K562 (cell line): ENCODE results near the gene AFF1. TPM values are rescaled to one million over a fixed set of nuclear protein-coding genes. Genes with fewer than 3 reads are reported as not detected.

ENCODE experiments used
- ATAC-seq: fragments of 200-7000 bp; cut with Tn5 transposase; 3 replicates; pipeline ENCODE4 v1.9.1; 2020; ENCODE audit warnings: moderate library complexity
- BruUV-seq: library from RNA; stranded (reverse); fragments of 400-500 nt; replicated peaks from 2 replicates; lab custom pipeline; 2021; lab: Mats Ljungman, UMichigan
- CTCF ChIA-PET: fragments of 300-600 bp; formaldehyde crosslinking; extraction: SDS; loops from one replicate; lab custom pipeline; 2021; ENCODE audit warnings: low intra/inter-chr PET ratio; lab: Yijun Ruan, JAX
- POLR2A ChIA-PET: fragments of 300-600, 350-650 bp; sonication (Branson Sonifier 250); formaldehyde crosslinking; extraction: SDS; loops from one replicate; lab custom pipeline; 2021; ENCODE audit warnings: antibody characterized with exemption, inconsistent platforms; lab: Yijun Ruan, JAX
- DNase-seq, 4 experiments: peaks; one replicate each; pipeline versions ENCODE4 v3.0.0 to v3.0.0-alpha.2; 2011 to 2018; ENCODE audit warnings: low spot score in 3 of 4, mixed read lengths in 3 of 4; ENCODE audit errors: extremely low read depth in 1 of 4
- FAIRE-seq: peaks from 2 replicates; lab custom pipeline; 2011; peaks lifted over from hg19 to GRCh38; lab: Jason Lieb, UNC
- H2AFZ ChIP-seq: 2 replicates; pipeline ENCODE4 v1.6.0; 2011; ENCODE audit warnings: low read depth, low read length, control low read depth, inconsistent platforms
- H3K27ac ChIP-seq: fragments of 200-600 bp; 3 replicates; pipeline ENCODE4 v1.8.0; 2011; ENCODE audit warnings: low read depth, mild to moderate bottlenecking, control low read depth, inconsistent platforms, low read length, moderate library complexity, mixed read lengths; ENCODE audit errors: extremely low read depth
- H3K27me3 ChIP-seq, 2 experiments: fragments of 300-600 bp in 1 of 2; 2 replicates in 1 of 2; 3 replicates in 1 of 2; pipeline versions ENCODE4 v1.6.0 to v1.8.0; 2011; ENCODE audit warnings: inconsistent platforms in 2 of 2, low read length in 2 of 2, mild to moderate bottlenecking in 1 of 2, mixed read lengths in 1 of 2, moderate library complexity in 1 of 2; ENCODE audit not compliant: control insufficient read depth in 2 of 2, insufficient read depth in 2 of 2
- H3K36me3 ChIP-seq: fragments of 300-600 bp; 3 replicates; pipeline ENCODE4 v1.8.0; 2011; ENCODE audit warnings: mild to moderate bottlenecking, low read length, inconsistent platforms; ENCODE audit not compliant: control insufficient read depth, insufficient read depth
- H3K4me1 ChIP-seq, 2 experiments: fragments of 200-600 bp in 1 of 2; replicated peaks in 1 of 2; 2 replicates in 1 of 2; 3 replicates in 1 of 2; pipeline versions ENCODE4 v1.5.1 to v1.8.0; 2011; ENCODE audit warnings: inconsistent platforms in 2 of 2, low read length in 2 of 2, mild to moderate bottlenecking in 1 of 2, mixed read lengths in 1 of 2, moderate library complexity in 1 of 2; ENCODE audit not compliant: control insufficient read depth in 2 of 2, insufficient read depth in 2 of 2
- H3K4me2 ChIP-seq: 2 replicates; pipeline ENCODE4 v1.6.1; 2011; ENCODE audit warnings: low read length, control low read depth, inconsistent platforms, mixed read lengths; ENCODE audit not compliant: insufficient read depth
- H3K4me3 ChIP-seq: fragments of 200-600 bp; sonication (generic), shearing (Covaris generic); 2 replicates; pipeline ENCODE4 v1.5.1; 2016; ENCODE audit warnings: control low read depth, inconsistent platforms
- H3K79me2 ChIP-seq: fragments of 200-600 bp; 3 replicates; pipeline ENCODE4 v1.8.0; 2011; ENCODE audit warnings: low read length, inconsistent platforms; ENCODE audit not compliant: control insufficient read depth, insufficient read depth
- H3K9ac ChIP-seq, 2 experiments: 2 replicates each; pipeline versions ENCODE4 v1.6.0 to v1.6.1; 2011; ENCODE audit warnings: low read depth in 2 of 2, low read length in 2 of 2, control low read depth in 1 of 2, inconsistent platforms in 1 of 2, mild to moderate bottlenecking in 1 of 2, mixed read lengths in 1 of 2; ENCODE audit not compliant: insufficient read depth in 1 of 2
- H3K9me1 ChIP-seq: one replicate; pipeline ENCODE4 v1.6.0; 2011; ENCODE audit warnings: inconsistent platforms, mild to moderate bottlenecking, low read length, moderate library complexity; ENCODE audit not compliant: control insufficient read depth, insufficient read depth
- H3K9me3 ChIP-seq: replicated peaks from 2 replicates; pipeline ENCODE4 v1.5.1; 2011; ENCODE audit warnings: low read depth, low read length, inconsistent platforms; ENCODE audit not compliant: control insufficient read depth, insufficient read depth
- H4K20me1 ChIP-seq: replicated peaks from 2 replicates; pipeline ENCODE4 v1.6.1; 2011; ENCODE audit warnings: low read length, inconsistent platforms, mixed read lengths; ENCODE audit not compliant: control insufficient read depth, insufficient read depth
- CEBPG ChIP-seq, 3 experiments: fragments of 200-800 bp in 1 of 3; sonication (Bioruptor generic) in 1 of 3; sonication (generic) in 1 of 3; formaldehyde crosslinking in 1 of 3; IDR thresholded peaks in 2 of 3; conservative IDR thresholded peaks in 1 of 3; 2 replicates each; pipeline versions ENCODE4 v1.6.1 to v1.8.0; 2016 to 2022; ENCODE audit warnings: missing compliant biosample characterization in 2 of 3, missing genetic modification characterization in 2 of 3, mild to moderate bottlenecking in 1 of 3, missing genetic modification reagents in 1 of 3
- CTBP1 ChIP-seq: fragments of 450-650 bp; IDR thresholded peaks from 2 replicates; pipeline ENCODE4 v1.6.1; 2016; ENCODE audit warnings: borderline replicate concordance
- EHMT2 ChIP-seq: fragments of 450-650 bp; IDR thresholded peaks from 2 replicates; pipeline ENCODE4 v1.6.1; 2018; ENCODE audit warnings: antibody characterized with exemption
- ILK ChIP-seq: fragments of 450-650 bp; IDR thresholded peaks from 2 replicates; pipeline ENCODE4 v1.6.1; 2016; ENCODE audit warnings: missing genetic modification characterization, low read depth, mild to moderate bottlenecking, missing compliant biosample characterization, moderate library complexity, borderline replicate concordance
- IRF2 ChIP-seq: sonication (generic); formaldehyde crosslinking; IDR thresholded peaks from 2 replicates; pipeline ENCODE4 v1.8.1; 2022; ENCODE audit warnings: mild to moderate bottlenecking, missing genetic modification reagents
- LARP7 ChIP-seq: fragments of 450-650 bp; IDR thresholded peaks from 2 replicates; pipeline ENCODE4 v1.6.1; 2016
- POLR2AphosphoS5 ChIP-seq: IDR thresholded peaks from 2 replicates; pipeline ENCODE4 v1.6.1; 2011; ENCODE audit warnings: mild to moderate bottlenecking, low read depth, low read length, moderate library complexity; ENCODE audit not compliant: control insufficient read depth, insufficient read depth
- STAT5A ChIP-seq: IDR thresholded peaks from 2 replicates; pipeline ENCODE4 v1.6.1; 2012; ENCODE audit warnings: low read length, inconsistent platforms, borderline replicate concordance
- ZBTB8A ChIP-seq: fragments of 450-650 bp; IDR thresholded peaks from 2 replicates; pipeline ENCODE4 v1.6.1; 2018; ENCODE audit warnings: mild to moderate bottlenecking, moderate library complexity; ENCODE audit not compliant: partially characterized antibody
- ZNF124 ChIP-seq: sonication (generic); formaldehyde crosslinking; IDR thresholded peaks from 2 replicates; pipeline ENCODE4 v1.8.1; 2022; ENCODE audit warnings: missing genetic modification reagents
- ZNF184 ChIP-seq: sonication (generic); formaldehyde crosslinking; IDR thresholded peaks from 2 replicates; pipeline ENCODE4 v1.5.0; 2020; ENCODE audit warnings: missing genetic modification reagents
- ZNF431 ChIP-seq: sonication (generic); formaldehyde crosslinking; IDR thresholded peaks from 2 replicates; pipeline ENCODE4 v1.8.0; 2022; ENCODE audit warnings: mild to moderate bottlenecking, missing genetic modification reagents
- ZNF696 ChIP-seq: fragments of 250-450 bp; sonication (Bioruptor Pico); conservative IDR thresholded peaks from 2 replicates; pipeline ENCODE4 v1.4.0; 2020; ENCODE audit warnings: mild to moderate bottlenecking, moderate library complexity
- ZNF707 ChIP-seq: fragments of 250-450 bp; sonication (Bioruptor Pico); conservative IDR thresholded peaks from 2 replicates; pipeline ENCODE4 v1.8.0; 2022; ENCODE audit warnings: inconsistent platforms, mild to moderate bottlenecking, moderate library complexity
- WGBS: fragments of 100-300 bp; shearing (Covaris generic); methylation state at CpG from one replicate; pipeline ENCODE4 v1.1.6; 2016; ENCODE audit warnings: low coverage, mixed read lengths; ENCODE audit not compliant: insufficient coverage; ENCODE audit errors: missing lambda C conversion rate; 5-methylcytosine and 5-hydroxymethylcytosine counted together
- in situ Hi-C: fragments of 300-500 bp; cut with MboI; formaldehyde crosslinking; loops from 4 replicates; pipeline ENCODE4 v1.15.0; 2018; ENCODE audit warnings: inconsistent platforms, mixed read lengths
- intact Hi-C: fragments of 100-400 bp; cut with micrococcal nuclease; formaldehyde crosslinking; loops from 2 replicates; pipeline ENCODE4 v1.14.2; 2022
- polyA plus RNA-seq, 8 experiments: library from polyadenylated mRNA; depleted of rRNA in 4 of 8; stranded (reverse) in 5 of 8; unstranded in 3 of 8; fragments of >200 nt; fragmentation: Nextera tagmentation in 2 of 8; fragmentation: Illumina TruSeq in 1 of 8; extraction: Ambion mirVana in 2 of 8; extraction: Trizol in 1 of 8; gene quantifications; 2 replicates each; pipeline versions ENCODE4 v1.2.1 to v1.2.3, GENCODE V29; 2011 to 2014; ENCODE audit warnings: inconsistent platforms in 1 of 8, missing spikeins in 1 of 8
- total RNA-seq, 7 experiments: library from RNA; depleted of rRNA in 6 of 7; stranded (reverse); fragments of >200 nt in 6 of 7; fragmentation: Illumina TruSeq in 2 of 7; extraction: Trizol in 2 of 7; gene quantifications; 2 replicates each; pipeline versions ENCODE4 v1.2.1 to v1.2.3, GENCODE V29; 2011 to 2021; ENCODE audit warnings: low replicate concordance in 1 of 7
- TF ChIP-seq, protein P1 (sequence below), 2 experiments: IDR thresholded peaks in 1 of 2; conservative IDR thresholded peaks in 1 of 2; 2 replicates each; pipeline ENCODE4 v1.6.1; 2016; ENCODE audit warnings: low read depth in 2 of 2, mild to moderate bottlenecking in 1 of 2, missing compliant biosample characterization in 1 of 2, missing genetic modification characterization in 1 of 2, moderate library complexity in 1 of 2
- TF ChIP-seq, protein P2 (sequence below): fragments of 250-450 bp; sonication (Bioruptor Pico); IDR thresholded peaks from 2 replicates; pipeline ENCODE4 v1.4.0; 2020; ENCODE audit warnings: mild to moderate bottlenecking, moderate library complexity, borderline replicate concordance
- TF ChIP-seq, protein P3 (sequence below): sonication (generic); formaldehyde crosslinking; IDR thresholded peaks from 2 replicates; pipeline ENCODE4 v1.8.0; 2022; ENCODE audit warnings: mild to moderate bottlenecking, missing genetic modification reagents

Gene AFF1
- total and polyA plus RNA-seq, 9 of the 15 experiments (the other 6 are each of a cell fraction or from before 2014, with no cell fraction given): 4.1 to 47.5 (median 17.2) TPM

DNA sequence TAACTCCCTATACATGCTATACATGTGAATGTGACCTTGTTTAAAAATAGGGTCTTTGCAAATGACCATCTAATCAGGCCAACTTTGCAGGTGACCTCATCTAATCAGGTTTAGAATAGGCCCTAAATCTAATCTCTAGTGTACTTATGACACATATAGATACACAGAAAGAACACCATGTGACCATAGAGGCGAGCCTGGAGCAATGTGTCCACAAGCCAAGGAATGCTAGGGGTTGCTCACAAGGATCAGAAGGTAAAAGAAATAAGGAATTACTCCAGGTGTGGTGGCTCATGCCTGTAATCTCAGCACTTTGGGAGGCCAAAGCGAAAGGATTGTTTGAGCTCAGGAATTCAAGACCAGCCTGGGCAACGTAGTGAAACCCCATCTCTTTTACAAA, 32.9 kb upstream of the AFF1 start:
- in situ Hi-C loops (loop anchor here (10.0 kb wide), 2 partner anchors 333 to 553 kb away; no protein-coding TSS in a partner anchor), intact Hi-C loops (no loop called here)
- WGBS: 39% methylated on average over 3 of the region's 3 CpGs
- no peaks in the 10 kb centered on the region for H3K9me1 ChIP-seq
- H3K79me2 ChIP-seq: no peaks in the 10 kb centered on the region
- DNase-seq (no peak), FAIRE-seq (no peak), ATAC-seq (no peak)
- no peak overlapping the region for H3K9ac ChIP-seq
- no peaks in the 10 kb centered on the region for H3K9me3 ChIP-seq
- peaks cover 0 to 4% of the 10 kb centered on the region in 2 experiments; a peak in 1 of 5 replicates for H3K4me1 ChIP-seq
- H3K4me2 ChIP-seq: no peak overlapping the region
- BruUV-seq: no TSS peak
- H4K20me1 ChIP-seq: no peaks in the 10 kb centered on the region
- no peak overlapping the region for H2AFZ ChIP-seq
- H3K36me3 ChIP-seq: no peaks in the 10 kb centered on the region
- H3K27me3 ChIP-seq: no peaks in the 10 kb centered on the region
- ChIA-PET POLR2A (interaction anchor here (0.9 kb wide), 1 partner anchor 96 kb away, joined by 4 read pairs; no protein-coding TSS in a partner anchor), CTCF (no interaction called here)
- H3K4me3 ChIP-seq: no peak overlapping the region
- H3K27ac ChIP-seq: no peak overlapping the region
- TF ChIP-seq, protein P1, sequence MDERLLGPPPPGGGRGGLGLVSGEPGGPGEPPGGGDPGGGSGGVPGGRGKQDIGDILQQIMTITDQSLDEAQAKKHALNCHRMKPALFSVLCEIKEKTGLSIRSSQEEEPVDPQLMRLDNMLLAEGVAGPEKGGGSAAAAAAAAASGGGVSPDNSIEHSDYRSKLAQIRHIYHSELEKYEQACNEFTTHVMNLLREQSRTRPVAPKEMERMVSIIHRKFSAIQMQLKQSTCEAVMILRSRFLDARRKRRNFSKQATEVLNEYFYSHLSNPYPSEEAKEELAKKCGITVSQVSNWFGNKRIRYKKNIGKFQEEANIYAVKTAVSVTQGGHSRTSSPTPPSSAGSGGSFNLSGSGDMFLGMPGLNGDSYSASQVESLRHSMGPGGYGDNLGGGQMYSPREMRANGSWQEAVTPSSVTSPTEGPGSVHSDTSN (CRISPR knock-in tag; IDR thresholded peaks at IDR 0.05; ENCODE audit: low read depth): no peak
- TF ChIP-seq, protein P1 (tag; conservative IDR thresholded peaks at IDR 0.05; ENCODE audit: low read depth): no peak
- TF ChIP-seq CTBP1 (no peak), LARP7 (no peak), ZNF124 (no peak), EHMT2 (no peak), ZBTB8A (no peak), ZNF696 (CRISPR knock-in tag) (no peak), IRF2 (CRISPR knock-in tag) (no peak), ILK (tag) (no peak), CEBPG (CRISPR knock-in tag; IDR thresholded peaks at IDR 0.05) (no peak), CEBPG (tag; conservative IDR thresholded peaks at IDR 0.05 in 1 of 2, IDR thresholded peaks at IDR 0.05 in 1 of 2) (no peak), STAT5A (no peak), ZNF184 (CRISPR knock-in tag) (no peak), ZNF707 (CRISPR knock-in tag) (no peak), ZNF431 (CRISPR knock-in tag) (no peak), POLR2AphosphoS5 (no peak)
- TF ChIP-seq, protein P2, sequence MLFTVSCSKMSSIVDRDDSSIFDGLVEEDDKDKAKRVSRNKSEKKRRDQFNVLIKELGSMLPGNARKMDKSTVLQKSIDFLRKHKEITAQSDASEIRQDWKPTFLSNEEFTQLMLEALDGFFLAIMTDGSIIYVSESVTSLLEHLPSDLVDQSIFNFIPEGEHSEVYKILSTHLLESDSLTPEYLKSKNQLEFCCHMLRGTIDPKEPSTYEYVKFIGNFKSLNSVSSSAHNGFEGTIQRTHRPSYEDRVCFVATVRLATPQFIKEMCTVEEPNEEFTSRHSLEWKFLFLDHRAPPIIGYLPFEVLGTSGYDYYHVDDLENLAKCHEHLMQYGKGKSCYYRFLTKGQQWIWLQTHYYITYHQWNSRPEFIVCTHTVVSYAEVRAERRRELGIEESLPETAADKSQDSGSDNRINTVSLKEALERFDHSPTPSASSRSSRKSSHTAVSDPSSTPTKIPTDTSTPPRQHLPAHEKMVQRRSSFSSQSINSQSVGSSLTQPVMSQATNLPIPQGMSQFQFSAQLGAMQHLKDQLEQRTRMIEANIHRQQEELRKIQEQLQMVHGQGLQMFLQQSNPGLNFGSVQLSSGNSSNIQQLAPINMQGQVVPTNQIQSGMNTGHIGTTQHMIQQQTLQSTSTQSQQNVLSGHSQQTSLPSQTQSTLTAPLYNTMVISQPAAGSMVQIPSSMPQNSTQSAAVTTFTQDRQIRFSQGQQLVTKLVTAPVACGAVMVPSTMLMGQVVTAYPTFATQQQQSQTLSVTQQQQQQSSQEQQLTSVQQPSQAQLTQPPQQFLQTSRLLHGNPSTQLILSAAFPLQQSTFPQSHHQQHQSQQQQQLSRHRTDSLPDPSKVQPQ (CRISPR knock-in tag): no peak
- TF ChIP-seq, protein P3, sequence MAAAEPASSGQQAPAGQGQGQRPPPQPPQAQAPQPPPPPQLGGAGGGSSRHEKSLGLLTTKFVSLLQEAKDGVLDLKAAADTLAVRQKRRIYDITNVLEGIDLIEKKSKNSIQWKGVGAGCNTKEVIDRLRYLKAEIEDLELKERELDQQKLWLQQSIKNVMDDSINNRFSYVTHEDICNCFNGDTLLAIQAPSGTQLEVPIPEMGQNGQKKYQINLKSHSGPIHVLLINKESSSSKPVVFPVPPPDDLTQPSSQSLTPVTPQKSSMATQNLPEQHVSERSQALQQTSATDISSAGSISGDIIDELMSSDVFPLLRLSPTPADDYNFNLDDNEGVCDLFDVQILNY (CRISPR knock-in tag): no peak
